GM19438 (cell line): ENCODE results near the gene ATP1A3.
"Not testable (repeated sequence)": the region's sequence is repeated elsewhere in the genome, so short reads cannot be mapped to it uniquely, and the experiment has no call there.

ENCODE experiments used
- ATAC-seq: cut with Tn5 transposase; IDR thresholded peaks from one replicate; pipeline ENCODE4 v1.9.1; 2021; ENCODE audit warnings: low read depth; ENCODE audit not compliant: unreplicated experiment

The ATP1A3 gene

DNA sequence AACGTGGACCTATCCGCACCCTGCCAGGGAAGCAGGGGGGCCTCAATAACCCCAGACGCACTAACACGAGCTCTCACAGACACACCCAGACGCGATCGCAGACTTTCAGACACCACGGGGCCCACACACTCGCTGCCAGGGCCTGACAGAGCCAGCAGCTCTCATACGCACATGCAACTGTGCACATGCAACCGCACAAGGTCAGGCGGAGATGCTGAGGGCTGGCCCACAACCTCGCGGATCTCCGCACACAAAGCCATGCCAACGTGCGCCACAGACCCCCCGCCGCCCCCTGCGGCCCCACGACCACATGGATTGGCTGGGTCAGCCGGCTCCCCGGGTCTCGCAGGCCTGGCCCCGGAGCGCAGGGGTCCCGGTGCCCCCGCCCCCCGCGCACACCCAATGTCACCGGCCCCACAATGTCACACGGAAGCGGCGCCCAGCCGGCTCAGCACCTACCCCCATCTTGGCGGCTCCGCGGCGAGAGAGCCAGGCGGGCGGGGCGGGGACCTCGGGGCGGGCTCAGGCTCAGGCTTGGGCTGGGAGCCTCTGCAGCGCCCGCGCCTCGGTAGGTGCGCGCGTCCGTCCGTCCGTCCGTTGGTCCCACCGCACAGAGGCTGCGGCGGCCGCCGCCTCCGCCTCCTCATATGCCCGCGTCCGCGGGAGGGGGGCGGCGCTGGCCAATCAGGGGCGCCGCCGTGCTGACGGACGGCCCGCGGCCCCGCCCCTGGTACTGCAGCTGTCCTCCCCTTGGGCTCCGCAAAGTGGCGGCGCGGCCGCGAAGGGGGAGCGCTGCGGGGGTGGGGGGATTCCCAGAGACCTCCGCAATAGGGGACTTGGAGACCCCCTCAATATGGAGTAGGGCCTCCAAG is at the start of gene ATP1A3:
Gene ATP1A3 (minus strand): TSS at position 619 of the 872 bp plus-strand sequence. CDS start 154 bp downstream, at position 465.
- ATAC-seq = no peak

DNA sequence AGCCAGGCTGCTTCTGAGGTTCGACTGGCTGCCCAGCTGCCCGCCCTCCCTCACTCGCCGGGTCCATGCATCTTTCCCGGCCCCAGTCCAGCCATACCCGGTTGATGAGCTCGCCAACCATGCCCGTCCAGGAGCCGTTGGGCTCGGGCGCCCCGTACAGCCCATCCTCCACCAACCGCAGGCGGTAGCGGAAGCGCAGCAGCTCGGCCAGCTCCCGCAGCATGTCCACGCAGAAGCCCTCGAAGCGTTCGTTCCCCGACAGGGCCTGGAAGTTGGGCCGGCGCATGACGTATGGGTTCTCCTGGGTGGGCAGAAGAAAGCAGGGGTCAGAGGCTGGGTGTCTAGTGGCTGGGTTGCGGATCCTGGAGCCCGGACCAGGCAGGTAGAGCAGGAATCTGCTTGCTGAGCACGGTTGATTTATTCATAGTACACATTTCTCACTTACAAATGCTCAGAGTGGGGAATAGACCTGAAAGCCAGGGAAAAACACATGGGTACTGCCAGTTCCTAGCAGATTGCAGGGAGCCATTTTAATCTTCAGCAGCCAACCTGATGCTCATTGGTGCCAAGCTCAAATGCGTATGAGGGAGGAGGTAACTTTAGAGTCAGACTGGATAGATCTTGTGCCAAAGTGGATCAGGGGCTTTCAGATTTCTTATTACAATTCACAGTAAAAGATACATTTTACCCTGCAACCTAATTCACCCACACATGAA is 48.6 kb upstream of the ATP1A3 start:
- ATAC-seq = no peak

GRCh38 chr19:42040491-42040890 is 46.5 kb upstream of the ATP1A3 start:
- not testable (repeated sequence) for ATAC-seq

GRCh38 chr19:42040031-42040430 is 46.0 kb upstream of the ATP1A3 start:
- no peak for ATAC-seq

- no peak for ATAC-seq
Observed at GRCh38 chr19:42038666-42039065, 44.6 kb upstream of the ATP1A3 start.

- no peak for ATAC-seq
Observed at GRCh38 chr19:42037649-42038048, 43.6 kb upstream of the ATP1A3 start.

GRCh38 chr19:42034640-42035391 is 40.8 kb upstream of the ATP1A3 start:
- not testable (repeated sequence) for ATAC-seq

DNA sequence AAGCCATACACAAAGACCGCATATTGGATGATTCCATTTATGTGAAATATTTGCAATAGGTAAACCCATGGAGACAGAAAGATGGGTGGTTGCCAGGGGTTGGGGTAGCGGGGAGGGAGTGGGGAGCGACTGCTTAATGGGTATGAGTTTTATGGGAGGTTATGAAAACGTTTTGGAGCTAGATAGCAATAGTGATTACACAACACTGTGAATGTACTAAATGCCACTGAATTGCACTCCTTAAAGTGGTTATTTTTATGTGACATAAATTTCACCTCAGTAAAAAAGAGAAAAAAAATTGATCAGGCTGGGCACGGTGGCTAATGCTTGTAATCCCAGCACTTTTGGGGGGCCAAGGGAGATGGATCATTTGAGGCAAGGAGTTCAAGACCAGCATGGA is 39.4 kb upstream of the ATP1A3 start:
- no peak for ATAC-seq

GRCh38 chr19:42032431-42032830 is 38.4 kb upstream of the ATP1A3 start:
- ATAC-seq = no peak

DNA sequence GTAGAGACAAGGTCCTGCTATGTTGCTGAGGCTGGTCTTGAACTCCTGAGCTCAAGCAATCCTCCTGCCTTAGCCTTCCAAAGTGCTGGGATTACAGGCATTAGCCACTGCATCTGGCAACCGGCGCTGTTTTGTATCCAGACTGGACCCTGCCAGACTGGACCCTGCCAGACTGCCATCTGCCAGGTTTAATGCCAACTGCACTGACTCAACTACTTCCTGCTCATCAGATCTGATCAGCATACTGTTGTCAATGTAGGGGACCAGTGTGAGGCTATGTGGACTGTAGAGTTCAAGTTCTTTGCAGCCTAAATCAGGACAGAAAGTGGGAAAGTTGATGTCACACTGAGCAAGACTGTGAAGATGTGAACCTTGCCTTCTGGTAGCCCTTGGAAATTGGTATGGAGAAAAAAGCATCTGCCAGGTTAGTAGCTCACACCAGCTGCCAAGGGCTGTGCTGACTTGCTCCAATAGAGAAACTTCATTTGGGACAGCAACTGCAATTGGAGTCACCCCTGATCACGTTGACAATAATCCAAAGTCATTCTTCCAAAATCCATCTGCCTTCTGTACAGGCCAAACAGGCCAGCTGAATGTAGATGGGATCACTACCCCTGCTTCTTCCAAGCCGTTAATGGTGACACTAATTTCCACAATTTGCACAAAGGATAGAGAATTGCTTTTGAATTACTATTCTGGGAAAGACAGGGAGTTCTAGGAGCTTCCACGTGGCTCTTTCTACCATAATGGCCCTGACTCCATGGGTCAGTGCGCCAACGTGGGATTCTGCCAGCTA is 36.8 kb upstream of the ATP1A3 start:
- no peak for ATAC-seq

DNA sequence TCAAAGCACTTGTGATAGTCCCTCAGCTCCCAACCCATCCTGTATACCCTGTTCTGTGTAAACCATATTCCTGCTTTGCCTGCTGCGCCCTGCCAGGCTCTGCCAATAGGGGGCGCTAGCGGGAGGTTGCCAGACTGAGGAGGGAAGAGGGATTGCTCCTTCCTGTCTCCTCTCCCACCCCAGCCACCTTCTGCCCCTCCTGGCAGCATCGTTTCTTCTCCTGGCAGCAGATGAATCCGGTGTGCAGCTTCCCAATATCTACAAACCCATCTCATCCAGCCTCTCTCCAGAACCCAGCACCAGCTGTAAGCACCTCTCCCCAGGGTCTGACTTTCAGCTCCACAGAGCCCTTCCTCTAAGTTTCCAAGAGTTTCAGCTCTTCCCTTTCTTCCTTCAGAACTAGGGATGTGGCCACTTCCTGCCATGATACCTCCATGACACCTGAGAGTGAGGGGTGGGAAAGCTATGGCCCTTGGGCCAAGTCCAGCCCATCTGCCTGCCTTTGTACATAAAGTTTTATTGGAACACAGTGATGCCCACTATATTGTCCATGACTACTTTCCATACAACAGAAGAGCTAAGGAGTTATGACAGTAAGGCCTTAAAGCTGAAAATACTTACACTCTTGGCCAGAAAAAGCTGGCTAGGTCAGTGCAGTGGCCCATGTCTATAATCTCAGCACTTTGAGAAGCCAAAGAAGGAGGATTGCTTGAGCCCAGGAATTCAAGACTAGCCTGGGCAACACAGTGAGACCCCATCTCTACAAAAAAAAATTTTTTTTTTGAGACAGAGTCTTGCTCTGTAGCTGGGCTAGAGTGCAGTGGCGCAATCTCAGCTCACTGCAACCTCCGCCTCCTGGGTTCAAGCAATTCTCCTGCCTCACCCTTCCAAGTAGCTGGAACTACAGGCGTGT is 34.5 kb upstream of the ATP1A3 start:
- ATAC-seq = no peak

- no peak for ATAC-seq
Observed at GRCh38 chr19:42024622-42025111, 30.6 kb upstream of the ATP1A3 start.

- ATAC-seq = no peak
Observed at GRCh38 chr19:42023943-42024260, 29.9 kb upstream of the ATP1A3 start.

DNA sequence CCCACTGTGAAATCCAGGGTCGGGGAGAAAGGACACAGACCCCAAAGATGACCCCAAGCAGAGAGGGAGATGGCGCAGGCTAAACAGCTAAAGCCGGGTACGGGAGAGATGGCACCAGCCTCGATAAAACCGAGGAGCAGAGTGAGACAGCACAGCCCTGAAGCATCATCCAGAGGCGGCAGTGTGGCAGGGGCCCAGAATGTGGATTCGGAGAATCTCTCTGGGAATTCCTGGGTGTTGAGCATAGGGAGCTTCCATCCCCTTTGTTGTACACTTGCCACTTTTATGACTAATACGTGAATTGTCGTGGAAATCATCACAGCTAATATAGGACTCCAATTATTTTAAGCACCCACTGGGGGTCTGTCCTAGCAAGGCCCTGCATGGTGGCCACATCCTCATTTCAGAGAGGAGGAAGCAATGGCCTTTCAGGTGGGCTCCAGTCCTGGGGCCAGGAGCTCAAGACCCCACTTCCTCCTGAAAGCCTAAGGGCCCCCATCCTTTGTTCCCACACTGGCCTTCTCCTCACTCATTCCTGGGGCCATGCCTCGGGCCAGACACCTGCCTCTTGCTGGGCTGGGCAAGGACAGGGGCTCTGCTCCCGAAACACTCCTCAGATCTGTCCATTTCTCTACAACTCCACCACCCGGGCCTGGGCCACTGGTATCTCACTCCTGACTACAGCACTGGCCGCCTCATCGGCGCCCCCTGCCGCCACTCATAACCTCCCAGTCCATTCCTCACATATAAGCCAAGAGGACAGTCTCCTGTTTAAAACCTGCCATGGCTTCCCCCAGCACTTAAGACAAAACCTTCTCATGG is 29.3 kb upstream of the ATP1A3 start:
- ATAC-seq = no peak

- no peak for ATAC-seq
Observed at GRCh38 chr19:42022616-42023015, 28.6 kb upstream of the ATP1A3 start.

- no peak for ATAC-seq
Observed at GRCh38 chr19:42021185-42021584, 27.2 kb upstream of the ATP1A3 start.

- ATAC-seq = no peak
Observed at GRCh38 chr19:42018503-42019193, 24.6 kb upstream of the ATP1A3 start.

- ATAC-seq = no peak
Observed at GRCh38 chr19:42017040-42017439, 23.0 kb upstream of the ATP1A3 start.
